Eye (tissue), 1 donor: ENCODE data around the gene FAF1.
"Not testable (repeated sequence)": the region's sequence is repeated elsewhere in the genome, so short reads cannot be mapped to it uniquely, and the experiment has no call there.

ENCODE experiments used
- DNase-seq: peaks from one replicate; pipeline ENCODE4 v3.0.0-alpha.2; 2015

FAF1 gene

DNA sequence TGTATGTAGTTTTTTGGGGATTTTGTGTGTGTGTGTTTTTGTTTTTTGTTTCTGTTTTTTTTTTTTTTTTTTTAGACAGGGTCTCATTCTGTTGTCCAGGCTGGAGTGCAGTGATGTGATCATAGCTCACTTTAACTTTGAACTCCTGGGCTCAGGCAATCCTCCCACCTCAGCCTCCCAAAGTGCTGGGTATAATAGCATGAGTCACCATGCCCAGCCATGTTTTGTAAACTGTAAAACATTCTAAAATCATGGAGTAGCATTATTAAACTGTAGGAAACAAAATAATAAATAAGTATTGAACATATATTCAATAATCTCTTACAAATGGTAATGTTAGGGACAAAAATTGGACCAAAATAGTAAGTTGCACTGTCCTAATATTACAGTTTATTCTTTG, 124.0 kb downstream of the FAF1 start:
- DNase-seq, result no peak

DNA sequence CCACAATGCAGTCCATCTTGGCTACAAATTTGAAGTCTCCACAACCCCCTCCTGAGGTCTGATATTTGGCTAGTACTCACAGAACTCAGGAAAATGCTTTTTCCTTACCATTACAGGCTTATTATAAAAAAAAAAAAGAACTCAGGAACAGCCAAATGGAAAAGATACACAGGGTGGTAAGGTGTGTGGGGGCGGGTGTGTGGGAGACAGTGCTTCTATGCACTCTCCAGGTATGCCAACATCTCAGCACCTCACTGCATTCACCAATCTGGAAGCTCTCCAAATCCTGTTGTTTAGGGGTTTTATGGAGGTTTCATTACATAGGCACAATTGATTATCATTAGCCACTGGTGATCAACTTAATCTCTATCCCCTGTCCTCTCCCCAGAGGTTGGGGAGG, 126.9 kb downstream of the FAF1 start:
- DNase-seq, result no peak

DNA sequence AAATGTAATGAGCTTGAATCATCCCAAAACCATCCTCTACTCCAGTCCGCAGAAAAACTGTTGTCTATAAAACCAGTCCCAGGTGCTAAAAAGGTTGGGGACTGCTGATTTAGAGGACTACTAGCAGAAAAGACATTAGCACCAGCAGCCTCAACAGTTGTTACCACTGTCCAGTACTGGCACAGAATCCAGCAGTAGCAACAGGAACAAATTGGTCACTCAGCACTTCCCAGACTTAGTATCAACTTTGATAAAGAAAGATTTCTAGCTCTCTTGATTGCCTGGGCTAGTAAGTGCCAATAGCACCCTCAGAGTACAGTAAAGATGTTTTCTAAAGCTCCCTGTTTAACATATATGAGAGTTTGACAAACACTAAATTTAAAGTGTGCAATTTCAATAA, 127.9 kb downstream of the FAF1 start:
- DNase-seq, result no peak

- no peak for DNase-seq
Measured at GRCh38 chr1:50831300-50832061, 128.6 kb downstream of the FAF1 start.

GRCh38 chr1:50830621-50831020, 129.4 kb downstream of the FAF1 start:
- DNase-seq, result no peak

DNA sequence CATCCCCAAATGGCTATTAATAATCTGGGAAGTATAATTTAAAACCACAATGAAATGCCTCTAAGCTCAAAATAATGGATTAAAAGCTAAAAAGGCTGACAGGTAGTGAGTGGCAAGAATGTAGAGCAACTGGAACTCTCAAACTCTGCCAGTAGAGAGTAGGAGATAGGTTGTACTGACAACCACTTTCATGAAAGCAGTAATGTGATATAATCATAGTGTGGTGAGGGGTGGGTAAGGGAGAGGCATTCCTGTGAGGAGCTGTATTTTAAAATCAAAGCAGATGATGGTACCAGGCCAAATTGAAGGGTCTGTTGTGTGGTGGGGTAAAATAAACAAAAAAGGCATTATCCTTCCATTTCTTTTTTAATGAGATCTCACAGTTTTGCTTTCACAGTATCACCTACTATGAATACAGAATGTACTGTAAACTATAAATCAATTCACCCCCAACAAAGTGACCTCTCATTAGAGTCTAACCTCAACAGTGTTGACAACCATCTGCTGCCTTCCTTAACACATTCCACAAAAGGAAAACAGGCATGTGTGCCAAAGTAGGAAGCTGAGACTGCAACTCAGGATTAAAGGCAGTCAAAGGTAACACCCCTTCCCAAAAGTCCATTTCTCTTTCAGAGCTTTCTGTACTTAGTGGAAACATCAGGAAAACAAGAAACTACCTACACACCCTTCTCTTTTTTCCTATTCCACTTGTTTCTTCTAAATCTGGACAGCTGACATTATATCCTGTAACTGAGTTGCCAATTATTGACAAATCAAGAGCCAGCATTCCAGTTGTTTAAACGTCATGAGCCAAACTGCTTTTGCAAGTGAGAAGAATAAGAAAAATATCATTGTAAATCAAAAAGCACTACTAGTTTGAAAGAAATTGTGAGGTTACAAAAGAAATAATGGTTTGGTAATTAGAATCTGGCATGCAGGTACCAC, 130.8 kb downstream of the FAF1 start:
- DNase-seq, result no peak

- DNase-seq, result no peak
Measured at GRCh38 chr1:50827546-50827945, 132.5 kb downstream of the FAF1 start.

DNA sequence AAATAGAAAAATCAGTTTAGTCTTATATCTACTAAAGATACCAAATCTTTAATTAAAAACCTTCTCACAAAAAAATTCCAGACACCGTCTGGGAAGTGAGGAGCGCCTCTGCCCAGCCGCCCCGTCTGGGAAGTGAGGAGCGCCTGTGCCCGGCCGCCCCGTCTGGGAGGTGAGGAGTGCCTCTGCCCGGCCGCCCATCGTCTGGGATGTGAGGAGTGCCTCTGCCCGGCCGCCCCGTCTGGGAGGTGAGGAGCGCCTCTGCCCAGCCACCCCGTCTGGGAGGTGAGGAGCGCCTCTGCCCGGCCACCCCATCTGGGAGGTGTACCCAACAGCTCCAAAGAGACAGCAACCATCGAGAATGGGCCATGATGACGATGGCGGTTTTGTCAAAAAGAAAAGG, 133.3 kb downstream of the FAF1 start:
- not testable (repeated sequence) for DNase-seq

DNA sequence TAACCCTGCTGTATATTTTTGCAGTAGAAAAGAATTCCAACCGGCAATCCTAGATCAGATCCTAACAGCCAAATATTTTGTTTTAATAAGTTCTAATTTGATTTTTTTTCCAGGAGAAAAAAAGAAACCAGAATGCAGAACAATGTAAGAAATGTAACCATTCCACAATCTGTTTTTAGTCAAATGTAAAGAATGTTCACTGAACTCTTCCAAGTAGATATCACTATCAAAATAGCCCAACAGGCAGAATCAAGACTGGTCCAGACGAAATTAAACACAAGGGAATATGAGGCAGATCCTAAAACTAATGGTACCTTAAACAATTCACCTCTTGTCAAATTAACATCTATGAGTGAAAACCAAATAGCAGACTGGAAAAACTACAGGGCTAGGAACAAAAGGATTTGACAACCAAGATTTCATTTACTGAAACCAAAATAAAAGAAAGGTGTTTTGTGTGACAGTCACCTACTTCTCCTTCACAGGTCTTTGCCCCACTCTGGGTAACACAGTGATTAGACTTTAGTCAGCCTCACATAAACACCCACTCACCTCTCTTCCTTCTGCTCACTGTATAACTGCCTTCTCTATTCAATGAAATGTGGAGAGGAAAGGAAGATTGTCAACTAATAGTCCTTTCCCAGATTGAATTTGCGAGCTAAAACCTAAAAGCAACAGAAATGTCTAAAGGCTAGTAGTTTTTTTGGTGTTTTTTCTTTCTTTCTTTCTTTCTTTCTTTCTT, 137.9 kb downstream of the FAF1 start:
- no peak for DNase-seq

DNA sequence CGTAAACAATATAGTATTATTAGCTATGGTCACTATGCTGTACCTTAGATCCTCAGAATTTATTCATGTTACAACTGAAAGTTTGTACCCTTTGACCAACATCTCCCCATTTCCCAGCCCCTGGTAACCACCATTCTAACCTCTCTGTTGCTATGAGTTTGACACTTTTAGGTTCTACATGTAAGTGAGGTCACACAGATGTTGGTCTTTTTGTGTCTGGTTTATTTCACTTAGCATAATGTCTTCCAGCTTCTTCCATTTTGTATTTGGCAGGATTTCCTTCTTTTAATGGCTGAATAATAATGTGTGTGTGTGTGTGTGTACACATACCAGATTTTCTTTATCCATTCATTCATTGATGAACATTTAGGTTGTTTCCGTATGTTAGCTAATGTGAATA, 139.5 kb downstream of the FAF1 start:
- no peak for DNase-seq

GRCh38 chr1:50812346-50812745, 147.7 kb downstream of the FAF1 start:
- no peak for DNase-seq

- no peak for DNase-seq
Measured at GRCh38 chr1:50808296-50808695, 151.8 kb downstream of the FAF1 start.

DNA sequence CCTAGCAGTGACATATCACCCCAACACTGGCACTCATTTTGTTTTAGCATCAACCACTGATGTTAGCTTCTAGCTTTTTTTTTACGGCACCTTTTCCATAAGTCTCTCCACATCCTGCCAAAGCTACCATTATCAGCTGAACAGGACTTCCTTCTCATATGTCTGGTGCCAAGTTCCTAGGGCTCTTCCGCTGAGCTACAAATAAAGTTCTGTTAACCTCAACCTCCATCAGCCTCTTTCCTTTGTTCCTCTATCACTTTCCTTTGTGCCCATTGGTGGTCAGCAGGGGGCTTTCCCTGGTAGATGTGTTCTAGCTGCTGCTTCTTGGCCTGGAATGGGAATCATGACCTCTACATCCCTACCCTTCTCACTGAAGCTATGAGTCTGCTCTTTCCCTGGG, 163.8 kb downstream of the FAF1 start:
- no peak for DNase-seq

DNA sequence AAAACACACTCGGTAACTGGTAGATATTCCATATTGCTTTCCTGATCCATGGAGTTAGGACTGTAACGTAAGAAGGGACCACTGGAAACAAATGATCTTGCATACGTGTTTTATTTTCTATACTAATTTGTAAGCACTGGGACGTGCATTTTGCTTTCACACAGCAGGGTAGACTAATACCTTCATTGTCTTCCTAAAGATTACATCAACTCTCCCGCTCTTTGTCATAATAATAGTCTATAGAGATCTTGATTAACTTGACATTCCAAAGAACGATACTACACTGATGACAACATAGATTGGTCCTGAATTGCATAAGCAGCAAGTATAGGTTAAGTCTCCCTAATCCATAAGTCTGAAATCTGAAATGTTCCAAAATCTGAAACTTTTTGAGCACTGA, 166.5 kb downstream of the FAF1 start:
- no peak for DNase-seq

- DNase-seq, result no peak
Measured at GRCh38 chr1:50787266-50787665, 172.8 kb downstream of the FAF1 start.

DNA sequence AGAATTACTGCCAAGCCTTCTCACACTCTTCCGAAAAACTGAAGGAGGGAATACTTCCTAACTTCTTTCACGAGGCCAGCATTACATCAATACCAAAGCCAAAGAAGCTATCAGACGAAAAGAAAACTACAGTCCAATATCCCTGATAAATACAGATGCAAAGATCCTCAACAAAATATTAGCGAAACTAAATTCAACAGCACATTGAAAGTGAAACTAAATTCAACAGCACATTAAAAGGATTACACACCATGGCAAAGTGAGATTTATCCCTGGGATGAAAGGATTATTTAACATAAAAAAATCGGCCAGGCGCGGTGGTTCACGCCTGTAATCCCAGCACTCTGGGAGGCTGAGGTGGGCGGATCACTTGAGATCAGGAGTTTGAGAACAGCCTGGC, 176.8 kb downstream of the FAF1 start:
- no peak for DNase-seq

DNA sequence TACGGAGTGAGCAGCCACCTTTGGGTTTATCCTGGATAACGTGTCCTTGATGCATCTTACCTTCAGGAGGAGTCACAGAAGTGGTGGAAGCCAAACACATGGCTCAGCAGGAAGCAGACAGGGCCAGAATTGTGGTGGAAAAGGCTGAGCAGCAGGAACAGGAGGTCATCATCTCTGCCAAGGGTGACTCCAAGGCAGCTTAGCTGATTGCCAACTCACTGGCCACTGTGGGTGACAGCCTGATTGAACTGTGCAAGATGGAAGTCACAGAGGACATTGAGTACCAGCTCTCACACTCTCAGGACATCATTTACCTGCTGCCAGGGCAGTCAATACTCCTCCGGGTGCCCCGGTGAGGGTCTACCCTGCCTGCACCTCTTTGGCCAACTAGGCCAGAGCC, 179.3 kb downstream of the FAF1 start:
- DNase-seq, result no peak

DNA sequence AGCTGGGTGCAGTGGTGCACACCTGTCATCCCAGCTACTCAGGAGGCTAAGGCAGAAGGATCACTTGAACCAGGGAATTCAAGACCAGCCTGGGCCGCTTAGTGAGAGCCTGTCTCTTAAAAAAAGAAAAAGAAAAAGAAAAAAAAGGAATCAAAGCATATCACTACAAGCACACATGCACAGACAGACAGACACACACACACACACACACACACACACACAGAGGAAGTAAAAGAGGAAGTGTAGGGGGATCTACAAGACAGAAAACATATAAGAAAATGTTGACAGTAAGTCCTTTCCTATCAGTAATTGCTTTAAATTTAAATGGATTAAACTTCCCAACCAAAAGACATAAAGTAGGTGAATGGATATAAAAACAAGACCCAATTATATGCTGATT, 180.3 kb downstream of the FAF1 start:
- no peak for DNase-seq

DNA sequence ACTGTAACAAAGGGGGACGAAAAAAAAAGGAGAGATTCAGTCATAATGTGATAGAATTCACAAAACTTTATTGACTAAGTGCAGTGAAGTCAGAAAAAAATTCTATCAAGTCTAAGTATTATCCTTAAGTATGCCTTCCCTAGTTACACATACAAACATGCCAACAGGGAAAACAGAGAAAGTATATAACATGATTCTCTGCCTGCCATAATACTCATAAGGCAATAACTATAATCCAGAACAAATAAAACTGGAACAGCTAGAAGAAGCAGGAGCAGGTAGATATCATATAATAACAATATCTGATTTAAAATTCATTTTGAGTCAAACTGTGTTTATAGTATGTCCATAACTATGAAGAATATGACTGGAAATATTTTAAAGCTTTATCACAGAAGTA, 184.3 kb downstream of the FAF1 start:
- no peak for DNase-seq

- peak; percentile 86 for DNase-seq
Measured at GRCh38 chr1:50774759-50775351, 185.2 kb downstream of the FAF1 start.

GRCh38 chr1:50766688-50767087, 193.4 kb downstream of the FAF1 start:
- no peak for DNase-seq

DNA sequence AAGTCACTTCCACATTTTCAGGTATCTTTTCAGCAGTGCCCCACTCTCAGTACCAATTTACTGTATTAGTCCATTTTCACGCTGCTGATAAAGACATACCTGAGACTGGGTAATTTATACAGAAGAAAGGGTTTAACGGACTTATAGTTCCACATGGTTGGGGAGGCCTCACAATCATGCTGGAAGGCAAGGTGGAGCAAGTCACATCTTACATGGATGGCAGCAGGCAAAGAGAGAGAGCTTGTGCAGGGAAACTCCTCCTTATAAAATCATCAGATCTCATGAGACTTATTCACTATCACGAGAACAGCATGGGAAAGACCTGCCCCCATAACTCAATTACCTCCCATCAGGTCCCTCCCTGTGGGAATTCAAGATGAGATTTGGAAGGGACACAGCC, 203.5 kb downstream of the FAF1 start:
- not testable (repeated sequence) for DNase-seq

DNA sequence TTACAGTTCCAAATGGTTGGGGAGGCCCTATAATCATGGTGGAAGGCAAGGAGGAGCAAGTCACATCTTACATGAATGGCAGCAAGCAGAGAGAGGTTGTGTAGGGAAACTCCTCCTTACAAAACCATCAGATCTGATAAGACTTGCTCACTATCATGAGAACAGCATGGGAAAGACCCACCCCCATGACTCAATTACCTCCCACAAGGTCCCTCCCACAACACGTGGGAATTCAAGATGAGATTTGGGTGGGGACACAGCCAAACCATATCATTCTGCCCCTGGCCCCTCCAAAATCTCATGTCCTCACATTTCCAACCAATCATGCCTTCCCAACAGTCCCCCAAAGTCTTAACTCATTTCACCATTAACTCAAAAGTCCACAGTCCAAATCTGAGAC, 205.3 kb downstream of the FAF1 start:
- not testable (repeated sequence) for DNase-seq
